ENCODE measurements around the gene FASTK.
A peak's percentile ranks its signal among the peaks of the same experiment; 100 is the strongest.

The FASTK gene

GRCh38 chr7:151118108-151119054 lies 37.8 kb upstream of the FASTK start:
- no peak for DNase-seq (ENCODE audit: low spot score)

GRCh38 chr7:151117565-151117964 lies 37.0 kb upstream of the FASTK start:
- no peak for DNase-seq (ENCODE audit: low spot score)

- DNase-seq (ENCODE audit: low spot score): no peak
These were observed 36.2 kb upstream of the FASTK start for GRCh38 chr7:151116603-151117440.

DNA sequence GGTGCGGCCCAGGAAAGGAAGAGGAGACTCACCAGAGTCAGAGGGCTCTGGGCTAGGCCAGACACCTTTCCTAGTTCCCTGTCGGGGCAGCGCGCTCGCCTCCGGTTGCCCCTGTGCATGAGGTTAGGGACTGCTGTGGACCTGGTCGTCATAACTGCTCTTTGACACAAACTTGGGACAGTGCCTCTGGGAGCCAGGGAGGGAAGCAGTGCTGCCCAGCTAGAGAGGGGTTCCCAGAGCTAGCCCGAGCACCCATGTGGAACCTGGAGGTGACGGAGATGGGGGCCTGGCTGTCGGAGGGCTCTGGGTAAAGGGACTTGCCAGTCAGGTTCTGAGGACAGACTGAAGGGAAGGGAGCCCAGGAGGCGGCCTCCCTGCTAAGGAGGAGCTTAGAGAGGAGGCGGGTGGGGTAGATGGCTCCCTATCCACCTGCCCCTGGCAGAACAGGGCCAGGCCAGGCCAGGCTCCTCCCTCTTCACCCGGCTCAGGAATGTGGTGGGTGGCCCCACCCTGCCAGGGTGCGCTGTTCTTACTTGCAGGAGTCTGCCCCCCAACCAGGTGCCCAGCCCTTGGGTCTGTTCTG lies 35.3 kb upstream of the FASTK start:
- DNase-seq (ENCODE audit: low spot score): no peak

DNA sequence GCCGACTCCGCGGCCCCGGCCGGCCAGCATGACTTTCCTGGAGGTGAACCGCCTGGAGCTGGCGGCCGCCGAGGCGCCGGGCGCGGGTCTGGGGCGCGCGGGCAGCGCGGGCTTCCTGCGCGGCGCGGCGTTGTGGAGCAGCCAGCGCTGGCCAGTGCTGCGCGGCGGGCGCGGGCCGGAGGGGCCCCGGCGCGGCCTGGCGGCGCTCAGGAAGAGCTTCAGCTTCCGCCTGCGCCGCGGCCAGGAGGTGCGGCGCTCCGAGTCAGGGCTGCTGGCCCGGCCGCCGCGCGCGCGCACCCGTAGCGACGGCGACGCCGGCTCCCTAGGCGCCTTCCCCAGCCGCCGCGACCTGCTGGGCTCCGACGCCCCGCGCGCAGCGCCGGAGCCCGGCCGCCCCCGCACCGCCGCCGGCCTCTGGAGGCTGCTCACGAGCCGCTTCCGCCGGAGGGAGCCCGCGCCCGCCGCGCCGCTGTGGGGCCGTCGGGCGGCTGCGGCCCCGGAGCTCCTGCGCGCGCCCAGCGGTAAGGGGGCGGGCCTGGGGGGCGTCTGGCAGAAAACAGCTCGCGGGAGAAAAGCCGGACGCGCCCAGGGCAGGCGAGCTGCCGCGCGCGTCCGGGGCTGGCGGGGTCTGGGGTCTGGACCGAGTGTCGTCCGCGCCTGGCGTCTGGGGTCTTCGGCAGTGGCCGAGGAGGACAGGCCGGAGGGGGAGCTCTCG lies 34.7 kb upstream of the FASTK start:
- DNase-seq (ENCODE audit: low spot score): no peak

GRCh38 chr7:151114151-151115090 lies 33.8 kb upstream of the FASTK start:
- DNase-seq (ENCODE audit: low spot score): no peak

DNA sequence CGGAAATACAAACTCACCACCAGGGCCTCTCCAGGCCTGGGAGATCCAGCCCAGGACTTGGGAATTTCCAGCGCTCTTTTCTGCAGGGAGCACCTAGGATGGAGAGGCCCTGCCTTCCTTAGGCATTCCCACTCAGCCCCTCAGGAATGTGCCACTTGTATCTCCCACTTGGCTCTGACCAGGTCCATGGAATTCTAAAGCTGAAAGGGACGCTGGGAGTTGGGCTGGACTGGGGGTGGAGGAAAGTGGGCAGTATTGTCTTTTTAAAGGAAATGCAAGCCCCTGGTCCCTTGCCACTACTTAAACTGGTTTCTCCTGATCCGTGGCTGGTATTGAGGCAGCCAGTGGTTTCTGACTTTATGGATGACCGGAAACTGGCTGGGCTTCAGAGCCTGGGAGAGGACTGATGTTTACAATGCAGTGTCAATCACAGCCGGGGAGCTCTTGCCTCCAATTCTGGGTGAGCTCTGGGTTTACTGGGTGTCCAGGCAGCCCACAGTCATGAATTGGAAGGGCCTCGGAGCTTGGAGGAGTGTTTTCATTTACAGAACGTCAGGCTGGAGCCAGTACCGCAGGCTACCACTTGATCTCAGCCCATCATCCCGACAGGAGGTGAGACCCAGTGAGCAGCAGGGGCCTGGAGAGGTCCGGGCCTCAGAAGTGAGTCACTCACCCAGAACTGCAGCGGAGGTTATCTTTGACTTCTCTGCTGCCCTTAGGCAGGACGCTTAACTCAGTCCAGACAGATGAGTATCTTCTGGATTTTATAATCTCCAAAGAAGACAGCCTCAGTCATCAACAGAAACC lies 32.9 kb upstream of the FASTK start:
- DNase-seq (ENCODE audit: low spot score): no peak

DNA sequence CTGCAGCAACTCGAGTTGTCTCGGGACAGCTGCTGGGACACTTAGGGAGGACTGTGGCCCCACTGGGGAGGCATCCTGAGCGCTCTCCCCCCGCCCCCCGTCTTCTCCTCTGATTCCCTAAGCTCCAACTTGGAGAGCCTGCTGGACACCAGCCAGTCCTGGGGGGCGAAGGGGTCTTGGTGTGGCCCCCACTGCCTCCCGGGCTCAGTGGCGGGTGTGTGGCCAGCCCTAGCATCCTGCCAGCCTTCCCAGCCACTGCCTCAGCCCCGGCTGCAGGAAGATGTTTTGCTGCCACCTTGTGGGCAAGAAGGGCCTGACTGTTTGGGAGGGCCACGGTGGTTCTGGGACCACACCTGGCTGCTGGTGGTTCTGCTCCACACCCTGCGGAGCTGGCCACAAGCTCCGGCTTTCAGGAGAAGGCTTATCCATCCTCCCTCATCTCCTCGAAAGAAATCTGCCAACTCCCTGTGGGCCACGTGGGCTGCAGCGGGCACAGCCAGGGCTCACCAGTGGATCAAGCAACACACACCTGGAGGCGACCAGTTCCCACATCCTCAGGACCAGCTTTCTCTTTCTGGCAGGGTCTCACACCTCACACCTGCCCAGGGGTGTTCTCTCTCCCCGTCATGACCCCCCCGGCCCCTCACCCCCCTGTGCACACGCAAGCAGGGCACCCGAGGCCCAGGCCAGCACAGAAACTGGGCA lies 30.5 kb upstream of the FASTK start:
- DNase-seq (ENCODE audit: low spot score): peak; percentile 81

GRCh38 chr7:151110236-151110940 lies 29.8 kb upstream of the FASTK start:
- DNase-seq (ENCODE audit: low spot score): no peak

DNA sequence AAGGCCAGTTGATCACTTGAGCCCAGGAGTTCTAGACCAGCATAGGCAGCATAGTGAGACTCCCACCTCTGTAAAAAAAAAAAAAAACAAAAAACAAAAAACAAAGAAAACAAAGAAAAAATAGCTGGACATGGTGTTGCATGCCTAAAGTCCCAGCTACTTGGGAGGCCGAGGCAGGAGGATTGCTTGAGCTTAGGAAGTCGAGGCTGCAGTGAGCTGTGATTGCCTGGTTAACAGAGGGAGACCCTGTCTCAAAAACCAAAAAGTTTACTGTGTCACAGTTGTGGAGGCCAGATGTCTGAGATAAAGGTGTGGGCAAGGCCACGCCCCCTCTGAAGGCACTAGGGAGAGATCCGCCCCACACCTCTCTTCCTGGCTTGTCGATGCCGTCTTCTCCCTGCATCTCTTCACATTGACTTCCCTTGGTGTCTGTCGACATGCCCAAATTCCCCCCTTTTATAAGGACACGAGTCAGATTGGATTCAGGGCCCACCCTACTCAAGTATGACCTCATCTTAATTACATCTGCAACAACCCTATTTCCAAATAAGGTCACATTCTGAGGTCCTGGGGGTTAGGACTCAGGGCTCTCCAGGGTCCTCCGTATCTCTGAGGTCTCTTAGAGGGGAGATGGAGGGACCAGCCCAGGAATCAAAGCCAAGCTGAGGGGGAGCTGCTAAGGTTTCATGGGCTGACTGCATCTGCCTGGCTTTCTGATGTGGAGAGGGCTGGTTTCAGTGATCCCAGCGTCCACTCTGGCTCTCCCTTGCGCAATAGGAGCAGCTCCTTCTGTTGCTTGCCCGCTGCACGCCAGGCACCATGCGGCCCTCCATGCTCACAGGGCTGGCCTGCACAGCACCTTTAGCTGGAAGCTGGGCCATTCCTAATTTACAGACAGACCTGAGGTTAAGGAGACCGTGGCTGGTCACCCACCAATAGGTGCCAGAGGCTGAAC lies 28.8 kb upstream of the FASTK start:
- DNase-seq (ENCODE audit: low spot score): no peak

GRCh38 chr7:151107882-151108281 lies 27.3 kb upstream of the FASTK start:
- DNase-seq (ENCODE audit: low spot score): no peak

- DNase-seq (ENCODE audit: low spot score): no peak
These were observed 24.0 kb upstream of the FASTK start for GRCh38 chr7:151104411-151105235.

DNA sequence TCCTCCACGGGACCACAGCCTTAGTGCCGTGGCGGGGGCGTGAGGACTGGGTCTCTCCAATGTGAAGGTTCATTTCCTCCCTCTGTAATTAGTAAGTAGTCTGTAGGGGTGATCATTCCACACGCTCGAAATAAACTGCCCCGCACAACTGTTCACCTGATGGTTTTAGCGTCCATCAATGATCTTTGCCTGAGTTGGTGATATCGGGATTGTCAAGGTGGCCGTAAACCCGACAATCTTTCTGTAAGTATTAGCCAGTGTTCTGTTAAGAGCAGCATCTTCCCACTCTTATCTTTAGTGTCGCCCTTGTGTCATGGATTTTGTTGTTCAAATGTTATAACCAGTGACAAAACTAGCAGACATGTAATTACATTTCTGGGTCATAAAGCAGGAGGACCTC lies 23.4 kb upstream of the FASTK start:
- no peak for DNase-seq (ENCODE audit: low spot score)

DNA sequence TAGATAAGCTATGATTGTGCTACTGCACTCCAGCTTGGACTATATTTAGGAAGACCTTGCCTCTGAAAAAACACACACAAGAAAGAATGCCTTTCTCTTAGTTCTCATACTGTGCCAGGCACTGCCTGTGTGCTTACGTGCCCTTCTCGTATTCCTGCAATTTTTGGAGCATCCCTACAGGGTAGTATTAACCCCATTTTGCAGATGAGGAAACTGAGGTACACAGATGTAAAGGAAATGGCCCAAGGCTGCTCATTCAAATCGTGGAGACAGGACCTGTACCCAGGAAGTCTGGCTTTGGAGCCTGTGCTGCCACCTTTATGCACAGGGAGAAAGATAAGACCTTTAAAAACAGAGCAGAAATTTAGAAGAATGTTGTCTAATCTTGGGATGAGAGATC lies 22.4 kb upstream of the FASTK start:
- no peak for DNase-seq (ENCODE audit: low spot score)

DNA sequence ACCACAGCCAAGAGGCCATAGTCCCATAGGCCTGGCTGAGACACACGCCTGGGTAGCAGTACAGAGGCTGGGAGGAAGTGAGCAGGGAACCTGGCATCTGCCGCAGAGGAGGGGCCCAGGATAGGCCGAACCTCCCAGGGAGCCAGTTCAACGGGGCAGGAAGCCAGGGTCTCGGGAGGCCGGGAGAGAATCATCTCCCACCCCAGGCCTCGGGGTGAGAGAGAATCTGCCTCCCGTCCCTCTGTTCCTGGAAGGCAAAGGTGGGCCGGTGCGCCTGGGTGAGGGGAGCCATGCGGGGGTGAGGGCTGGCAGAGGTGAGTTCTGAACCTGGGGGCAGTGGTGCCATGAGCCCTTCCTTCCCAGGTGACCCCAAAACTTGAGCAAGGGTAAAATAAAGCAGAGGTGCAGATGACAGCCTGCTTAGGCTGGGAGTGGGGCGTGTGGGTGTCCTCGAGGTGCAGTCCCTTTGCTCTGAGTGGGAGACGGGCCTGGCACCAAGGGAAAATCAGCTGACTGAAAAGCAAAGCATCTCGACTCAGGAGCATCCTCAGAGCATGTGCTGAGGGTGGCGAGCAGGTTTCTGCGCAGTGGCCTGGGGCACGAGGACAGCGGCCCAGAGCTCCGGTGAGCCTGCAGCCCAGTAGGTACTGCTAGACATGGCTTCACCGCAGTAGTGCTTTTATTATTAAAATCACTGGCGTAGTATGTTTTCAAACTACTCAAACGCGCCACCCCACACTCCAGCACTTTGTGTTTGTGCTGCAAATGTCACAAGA lies 21.2 kb upstream of the FASTK start:
- DNase-seq (ENCODE audit: low spot score): no peak

- DNase-seq (ENCODE audit: low spot score): no peak
These were observed 20.3 kb upstream of the FASTK start for GRCh38 chr7:151100921-151101320.
